Smooth muscle cell (in vitro differentiated cells): ENCODE data around the gene ANKRD30A. TPM values are rescaled to one million over a fixed set of nuclear protein-coding genes. Genes with fewer than 3 reads are reported as not detected.

Experiments used
- DNase-seq: peaks from one replicate; lab custom pipeline; 2025; ENCODE audit not compliant: unreplicated experiment; lab: John Stamatoyannopoulos, UW
- H2AFZ ChIP-seq: fragments of 200-600 bp; sonication (generic); 2 replicates; pipeline ENCODE4 v1.6.0; 2016; ENCODE audit warnings: antibody characterized with exemption, low read depth, mild to moderate bottlenecking
- H3F3A ChIP-seq: fragments of 200-600 bp; sonication (generic); 2 replicates; pipeline ENCODE4 v1.6.0; 2017; ENCODE audit warnings: antibody characterized with exemption, low read depth
- H3K27ac ChIP-seq: fragments of 200-600 bp; sonication (generic); 2 replicates; pipeline ENCODE4 v1.5.1; 2016; ENCODE audit warnings: low read depth, mild to moderate bottlenecking
- H3K27me3 ChIP-seq: fragments of 200-600 bp; sonication (generic); 2 replicates; pipeline ENCODE4 v1.6.1; 2016; ENCODE audit warnings: low read depth, mild to moderate bottlenecking
- H3K36me3 ChIP-seq: fragments of 200-600 bp; sonication (generic); 2 replicates; pipeline ENCODE4 v1.5.1; 2016; ENCODE audit warnings: low read depth
- H3K4me1 ChIP-seq: fragments of 200-600 bp; sonication (generic); 2 replicates; pipeline ENCODE4 v1.5.1; 2016; ENCODE audit warnings: low read depth
- H3K4me2 ChIP-seq: fragments of 200-600 bp; sonication (generic); 2 replicates; pipeline ENCODE4 v1.6.0; 2016; ENCODE audit warnings: mild to moderate bottlenecking
- H3K4me3 ChIP-seq: fragments of 200-600 bp; sonication (generic); 2 replicates; pipeline ENCODE4 v1.5.1; 2016; ENCODE audit warnings: mild to moderate bottlenecking
- H3K79me2 ChIP-seq: fragments of 200-600 bp; sonication (generic); 2 replicates; pipeline ENCODE4 v1.6.0; 2016; ENCODE audit warnings: low read depth, mild to moderate bottlenecking
- H3K9ac ChIP-seq: fragments of 200-600 bp; sonication (generic); 2 replicates; pipeline ENCODE4 v1.6.0; 2016; ENCODE audit warnings: low read depth
- H3K9me3 ChIP-seq: fragments of 200-600 bp; sonication (generic); replicated peaks from 2 replicates; pipeline ENCODE4 v1.5.1; 2016; ENCODE audit warnings: low read depth
- H4K20me1 ChIP-seq: fragments of 200-600 bp; sonication (generic); 2 replicates; pipeline ENCODE4 v1.6.0; 2016; ENCODE audit warnings: low read depth
- WGBS: methylation state at CpG from one replicate; pipeline ENCODE4 v1.1.7; 2016; ENCODE audit warnings: low lambda C conversion rate; 5-methylcytosine and 5-hydroxymethylcytosine counted together
- polyA plus RNA-seq: library from polyadenylated mRNA; unstranded; fragments of >200 nt; fragmentation: Nextera tagmentation; extraction: Ambion mirVana; gene quantifications from 2 replicates; pipeline ENCODE4 v1.2.1, GENCODE V29; 2016
- total RNA-seq: library from RNA; depleted of rRNA; stranded (reverse); fragments of >200 nt; gene quantifications from 2 replicates; pipeline ENCODE4 v1.2.3, GENCODE V29; 2014
- TF ChIP-seq, protein P1 (sequence below): fragments of 200-600 bp; sonication (generic); IDR thresholded peaks from 2 replicates; pipeline ENCODE4 v1.5.1; 2017; ENCODE audit warnings: borderline replicate concordance, mild to moderate bottlenecking, antibody characterized with exemption; ENCODE audit not compliant: insufficient read depth, poor library complexity, severe bottlenecking

The ANKRD30A gene
- total and polyA plus RNA-seq, 2 experiments from 2014 or later, result not detected

DNA sequence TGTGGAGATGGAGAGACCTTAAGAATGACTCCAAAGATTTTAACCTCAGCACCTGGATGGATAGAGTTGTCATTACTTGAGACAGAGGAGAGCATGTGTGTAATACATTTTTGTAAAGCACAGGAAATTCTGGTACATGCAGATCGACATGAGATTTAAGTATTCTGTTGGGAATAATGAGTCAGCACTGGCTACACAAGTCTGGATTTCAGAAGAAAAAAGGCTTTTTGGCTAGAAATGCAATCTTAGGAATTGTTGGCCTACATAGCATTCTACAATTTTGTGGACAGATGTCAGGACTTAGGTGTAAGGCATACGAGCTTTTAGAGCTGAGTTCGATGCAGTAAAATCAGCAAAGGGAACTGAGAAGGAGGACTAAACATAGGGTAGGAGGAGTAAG is 24.1 kb upstream of the ANKRD30A start:
- Histone ChIP-seq H3K4me2 (no peak overlapping the region), H3K9ac (no peak overlapping the region), H3K9me3 (peaks cover 3% of the 10 kb centered on the region), H3F3A (no peaks in the 10 kb centered on the region), H3K79me2 (no peaks in the 10 kb centered on the region), H3K27ac (no peak overlapping the region), H3K36me3 (no peaks in the 10 kb centered on the region), H2AFZ (no peak overlapping the region), H3K4me3 (no peak overlapping the region), H3K4me1 (no peaks in the 10 kb centered on the region), H4K20me1 (no peaks in the 10 kb centered on the region), H3K27me3 (no peaks in the 10 kb centered on the region)
- 59% methylated on average over 3 of the region's 3 CpGs for WGBS
- DNase-seq, result no peak
- TF ChIP-seq, protein P1, sequence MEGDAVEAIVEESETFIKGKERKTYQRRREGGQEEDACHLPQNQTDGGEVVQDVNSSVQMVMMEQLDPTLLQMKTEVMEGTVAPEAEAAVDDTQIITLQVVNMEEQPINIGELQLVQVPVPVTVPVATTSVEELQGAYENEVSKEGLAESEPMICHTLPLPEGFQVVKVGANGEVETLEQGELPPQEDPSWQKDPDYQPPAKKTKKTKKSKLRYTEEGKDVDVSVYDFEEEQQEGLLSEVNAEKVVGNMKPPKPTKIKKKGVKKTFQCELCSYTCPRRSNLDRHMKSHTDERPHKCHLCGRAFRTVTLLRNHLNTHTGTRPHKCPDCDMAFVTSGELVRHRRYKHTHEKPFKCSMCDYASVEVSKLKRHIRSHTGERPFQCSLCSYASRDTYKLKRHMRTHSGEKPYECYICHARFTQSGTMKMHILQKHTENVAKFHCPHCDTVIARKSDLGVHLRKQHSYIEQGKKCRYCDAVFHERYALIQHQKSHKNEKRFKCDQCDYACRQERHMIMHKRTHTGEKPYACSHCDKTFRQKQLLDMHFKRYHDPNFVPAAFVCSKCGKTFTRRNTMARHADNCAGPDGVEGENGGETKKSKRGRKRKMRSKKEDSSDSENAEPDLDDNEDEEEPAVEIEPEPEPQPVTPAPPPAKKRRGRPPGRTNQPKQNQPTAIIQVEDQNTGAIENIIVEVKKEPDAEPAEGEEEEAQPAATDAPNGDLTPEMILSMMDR, result no peak

DNA sequence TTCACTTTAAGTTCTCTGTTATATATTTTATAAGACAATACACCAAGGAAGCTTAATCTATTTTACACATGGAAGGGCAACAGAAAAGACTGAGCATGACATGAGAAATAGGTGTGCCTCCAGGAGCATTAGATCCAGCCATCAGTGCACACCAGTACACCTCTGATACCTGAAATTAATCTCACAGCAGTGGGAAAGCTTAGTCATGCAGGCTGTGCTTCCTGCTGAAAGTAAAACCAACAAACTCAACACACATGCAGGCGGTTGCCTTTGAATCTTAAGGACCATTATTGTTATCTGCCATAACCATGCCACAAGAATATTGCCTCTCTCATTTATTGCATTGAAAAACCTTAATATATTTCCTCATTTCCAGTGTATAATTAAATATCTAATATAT is 16.4 kb upstream of the ANKRD30A start:
- H2AFZ ChIP-seq, result no peak overlapping the region
- TF ChIP-seq, protein P1, result no peak
- 24% methylated on average over 1 of the region's 1 CpG for WGBS
- H3K9ac ChIP-seq, result no peak overlapping the region
- H3K4me1 ChIP-seq, result no peaks in the 10 kb centered on the region
- no peaks in the 10 kb centered on the region for H3F3A ChIP-seq
- no peak overlapping the region for H3K27ac ChIP-seq
- H3K36me3 ChIP-seq, result no peaks in the 10 kb centered on the region
- H3K27me3 ChIP-seq, result no peaks in the 10 kb centered on the region
- no peak overlapping the region for H3K4me2 ChIP-seq
- no peaks in the 10 kb centered on the region for H4K20me1 ChIP-seq
- no peak for DNase-seq
- no peaks in the 10 kb centered on the region for H3K79me2 ChIP-seq
- no peak overlapping the region for H3K4me3 ChIP-seq
- H3K9me3 ChIP-seq, result peaks cover 4% of the 10 kb centered on the region

DNA sequence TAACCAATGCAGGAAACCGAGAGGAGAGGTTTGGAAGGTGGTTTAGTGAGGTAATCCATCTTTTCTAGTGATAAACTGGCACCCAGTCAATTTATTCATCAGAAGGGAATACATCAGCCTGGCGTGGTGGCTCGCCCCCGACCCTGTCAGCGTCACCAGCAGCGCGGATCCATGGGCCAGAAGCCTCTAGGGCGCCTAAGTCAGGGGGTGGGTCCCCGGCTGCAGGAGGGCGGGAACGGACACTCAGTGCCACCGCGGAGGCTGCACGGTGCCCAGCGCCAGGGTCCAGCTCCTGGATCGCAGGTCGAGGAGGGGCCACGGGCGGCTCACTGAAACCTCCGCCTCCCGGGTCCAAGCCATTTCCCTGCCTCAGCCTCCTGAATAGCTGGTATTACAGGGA is 866 bp upstream of the ANKRD30A start:
- H3K9ac ChIP-seq, result no peak overlapping the region
- H3K4me2 ChIP-seq, result no peak overlapping the region
- TF ChIP-seq, protein P1, result no peak
- 94% methylated on average over 21 of the region's 21 CpGs for WGBS
- DNase-seq, result no peak
- H3K36me3 ChIP-seq, result no peaks in the 10 kb centered on the region
- no peaks in the 10 kb centered on the region for H3K4me1 ChIP-seq
- no peak overlapping the region for H2AFZ ChIP-seq
- no peaks in the 10 kb centered on the region for H3K27me3 ChIP-seq
- H3K79me2 ChIP-seq, result no peaks in the 10 kb centered on the region
- no peaks in the 10 kb centered on the region for H3K9me3 ChIP-seq
- no peaks in the 10 kb centered on the region for H3F3A ChIP-seq
- H4K20me1 ChIP-seq, result no peaks in the 10 kb centered on the region
- H3K27ac ChIP-seq, result no peak overlapping the region
- H3K4me3 ChIP-seq, result no peak overlapping the region

DNA sequence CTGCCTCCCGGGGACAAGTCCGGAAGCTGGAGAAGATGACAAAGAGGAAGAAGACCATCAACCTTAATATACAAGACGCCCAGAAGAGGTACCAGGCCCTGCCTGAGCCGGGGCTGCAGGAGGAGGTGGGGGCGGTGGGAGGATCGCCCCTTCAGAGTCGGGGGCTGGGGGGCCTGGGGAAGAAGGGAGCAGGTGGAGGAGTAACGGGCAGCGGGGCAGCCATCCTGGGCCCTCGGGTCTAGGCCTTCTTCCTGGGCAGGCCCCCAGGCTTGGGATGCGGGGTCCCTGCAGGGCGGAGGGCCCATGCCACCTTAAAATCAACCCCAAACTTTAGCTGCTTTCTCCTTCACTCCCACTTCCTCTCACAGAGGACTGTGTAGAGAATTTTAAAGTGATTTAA is 523 bp downstream of the ANKRD30A start:
- 86% methylated on average over 12 of the region's 12 CpGs for WGBS
- H3K27ac ChIP-seq, result no peak overlapping the region
- no peaks in the 10 kb centered on the region for H3K4me1 ChIP-seq
- no peaks in the 10 kb centered on the region for H3K27me3 ChIP-seq
- H3K36me3 ChIP-seq, result no peaks in the 10 kb centered on the region
- no peak for DNase-seq
- H2AFZ ChIP-seq, result no peak overlapping the region
- no peaks in the 10 kb centered on the region for H3K9me3 ChIP-seq
- no peaks in the 10 kb centered on the region for H3F3A ChIP-seq
- TF ChIP-seq, protein P1, result no peak
- H3K4me3 ChIP-seq, result no peak overlapping the region
- H3K79me2 ChIP-seq, result no peaks in the 10 kb centered on the region
- H3K9ac ChIP-seq, result no peak overlapping the region
- H3K4me2 ChIP-seq, result no peak overlapping the region
- no peaks in the 10 kb centered on the region for H4K20me1 ChIP-seq
